Neural progenitor cell (in vitro differentiated cells): ENCODE measurements around the gene ATP1A1. TPM values are rescaled to one million over a fixed set of nuclear protein-coding genes. Genes with fewer than 3 reads are reported as not detected.

Experiments
- DNase-seq: peaks from one replicate; pipeline ENCODE4 v3.0.0-alpha.2; 2016; ENCODE audit warnings: low spot score
- H2AFZ ChIP-seq: fragments of 200-600 bp; sonication (generic); replicated peaks from 2 replicates; pipeline ENCODE4 v1.6.1; 2016; ENCODE audit warnings: antibody characterized with exemption
- H3F3A ChIP-seq: fragments of 200-600 bp; sonication (generic); 2 replicates; pipeline ENCODE4 v1.6.1; 2016; ENCODE audit warnings: antibody characterized with exemption, low read depth
- H3K27ac ChIP-seq: fragments of 200-600 bp; sonication (generic); 2 replicates; pipeline ENCODE4 v1.5.1; 2016; ENCODE audit warnings: mild to moderate bottlenecking
- H3K27me3 ChIP-seq: fragments of 200-600 bp; sonication (generic); 2 replicates; pipeline ENCODE4 v1.6.1; 2016; ENCODE audit warnings: mild to moderate bottlenecking, moderate library complexity
- H3K36me3 ChIP-seq: fragments of 200-600 bp; sonication (generic); 2 replicates; pipeline ENCODE4 v1.5.1; 2016
- H3K4me1 ChIP-seq: fragments of 200-600 bp; sonication (generic); 2 replicates; pipeline ENCODE4 v1.6.1; 2016; ENCODE audit warnings: mixed run types
- H3K4me2 ChIP-seq: fragments of 200-600 bp; sonication (generic); 2 replicates; pipeline ENCODE4 v1.6.1; 2016
- H3K4me3 ChIP-seq: fragments of 200-600 bp; sonication (generic); 2 replicates; pipeline ENCODE4 v1.5.1; 2016
- H3K79me2 ChIP-seq: fragments of 200-600 bp; sonication (generic); 2 replicates; pipeline ENCODE4 v1.6.1; 2016; ENCODE audit warnings: low read depth
- H3K9ac ChIP-seq: fragments of 200-600 bp; sonication (generic); 2 replicates; pipeline ENCODE4 v1.6.1; 2016
- H3K9me3 ChIP-seq: fragments of 200-600 bp; sonication (generic); 2 replicates; pipeline ENCODE4 v1.5.1; 2016; ENCODE audit warnings: low read depth
- H4K20me1 ChIP-seq: fragments of 200-600 bp; sonication (generic); 2 replicates; pipeline ENCODE4 v1.6.1; 2016; ENCODE audit warnings: low read depth
- H3K27ac Mint-ChIP-seq: 3 replicates; pipeline ENCODE4 v1.8.0; 2021; ENCODE audit warnings: mixed read lengths
- H3K27me3 Mint-ChIP-seq: 2 replicates; pipeline ENCODE4 v1.8.0; 2022; ENCODE audit warnings: low read depth, mild to moderate bottlenecking, inconsistent platforms, moderate library complexity, mixed read lengths; ENCODE audit not compliant: insufficient read depth
- H3K36me3 Mint-ChIP-seq: 3 replicates; pipeline ENCODE4 v1.8.0; 2021; ENCODE audit warnings: mixed read lengths
- H3K4me1 Mint-ChIP-seq: 3 replicates; pipeline ENCODE4 v1.8.0; 2021; ENCODE audit warnings: mixed read lengths
- H3K4me3 Mint-ChIP-seq: 3 replicates; pipeline ENCODE4 v1.8.0; 2021; ENCODE audit warnings: mild to moderate bottlenecking, moderate library complexity, mixed read lengths
- H3K9me3 Mint-ChIP-seq: 3 replicates; pipeline ENCODE4 v1.8.0; 2020; ENCODE audit warnings: mixed read lengths
- CTCF ChIP-seq: fragments of 200-600 bp; sonication (generic); IDR thresholded peaks from 2 replicates; pipeline ENCODE4 v1.5.1; 2017; ENCODE audit warnings: antibody characterized with exemption, mild to moderate bottlenecking
- EZH2 ChIP-seq: fragments of 200-600 bp; sonication (generic); IDR thresholded peaks from 2 replicates; pipeline ENCODE4 v1.6.1; 2017; ENCODE audit warnings: antibody characterized with exemption, mild to moderate bottlenecking, moderate library complexity
- EZH2phosphoT487 ChIP-seq: fragments of 200-600 bp; sonication (generic); IDR thresholded peaks from 2 replicates; pipeline ENCODE4 v1.6.1; 2017; ENCODE audit warnings: antibody characterized with exemption
- total RNA-seq: library from RNA; depleted of rRNA; stranded (reverse); fragments of >200 nt; gene quantifications from 2 replicates; pipeline ENCODE4 v1.2.3, GENCODE V29; 2015; ENCODE audit warnings: low replicate concordance

ATP1A1 gene
- total RNA-seq, 1 donor from 2014 or later, result 61.5 TPM

GRCh38 chr1:116413414-116413813, 40.4 kb downstream of the ATP1A1 start:
- no peaks in the 10 kb centered on the region for H3K27me3 Mint-ChIP-seq
- no peak overlapping the region for H3K27ac ChIP-seq
- no peaks in the 10 kb centered on the region for H3K36me3 ChIP-seq
- TF ChIP-seq CTCF (no peak), EZH2 (no peak), EZH2phosphoT487 (no peak)
- no peak for DNase-seq
- H3K27me3 ChIP-seq, result no peaks in the 10 kb centered on the region
- no peaks in the 10 kb centered on the region for H3K9me3 Mint-ChIP-seq
- H2AFZ ChIP-seq, result no peak overlapping the region
- no peak overlapping the region for H3K4me3 Mint-ChIP-seq
- H3K79me2 ChIP-seq, result peaks cover 8% of the 10 kb centered on the region
- H3K4me1 Mint-ChIP-seq, result peaks cover 33% of the 10 kb centered on the region
- H3K27ac Mint-ChIP-seq, result no peak overlapping the region
- no peak overlapping the region for H3K9ac ChIP-seq
- no peak overlapping the region for H3K4me2 ChIP-seq
- no peak overlapping the region for H3K4me3 ChIP-seq
- H4K20me1 ChIP-seq, result peaks cover 16% of the 10 kb centered on the region
- peaks cover 39% of the 10 kb centered on the region for H3K4me1 ChIP-seq
- peaks cover 28% of the 10 kb centered on the region for H3F3A ChIP-seq
- H3K9me3 ChIP-seq, result no peaks in the 10 kb centered on the region
- H3K36me3 Mint-ChIP-seq, result no peaks in the 10 kb centered on the region

GRCh38 chr1:116414364-116414763, 41.3 kb downstream of the ATP1A1 start:
- H3K9me3 Mint-ChIP-seq, result no peaks in the 10 kb centered on the region
- H3K27ac ChIP-seq, result no peak overlapping the region

GRCh38 chr1:116415200-116415698, 42.2 kb downstream of the ATP1A1 start:
- Histone ChIP-seq H3F3A (peaks cover 28% of the 10 kb centered on the region), H2AFZ (no peak overlapping the region), H3K4me2 (peak overlapping the region; percentile 64), H4K20me1 (peaks cover 16% of the 10 kb centered on the region), H3K27me3 (peaks cover 10% of the 10 kb centered on the region), H3K79me2 (peaks cover 8% of the 10 kb centered on the region), H3K36me3 (no peaks in the 10 kb centered on the region), H3K9me3 (no peaks in the 10 kb centered on the region), H3K4me1 (peaks cover 44% of the 10 kb centered on the region), H3K4me3 (peak overlapping the region; percentile 6), H3K27ac (peak overlapping the region; percentile 56), H3K9ac (no peak overlapping the region)
- Mint-ChIP-seq H3K4me3 (no peak overlapping the region), H3K27ac (no peak overlapping the region), H3K9me3 (no peaks in the 10 kb centered on the region), H3K36me3 (no peaks in the 10 kb centered on the region), H3K4me1 (peaks cover 37% of the 10 kb centered on the region), H3K27me3 (peaks cover 2% of the 10 kb centered on the region)
- TF ChIP-seq EZH2 (no peak), CTCF (no peak), EZH2phosphoT487 (no peak)
- DNase-seq, result no peak

More at GRCh38 chr1:116414364-116414763, 41.3 kb downstream of the ATP1A1 start:
- no peak overlapping the region for H2AFZ ChIP-seq
- Mint-ChIP-seq H3K4me3 (no peak overlapping the region), H3K27me3 (no peaks in the 10 kb centered on the region), H3K27ac (no peak overlapping the region), H3K4me1 (peaks cover 36% of the 10 kb centered on the region), H3K36me3 (no peaks in the 10 kb centered on the region)
- no peak for DNase-seq
- no peak for TF ChIP-seq EZH2
- no peak for TF ChIP-seq EZH2phosphoT487
- TF ChIP-seq CTCF, result no peak
- peaks cover 28% of the 10 kb centered on the region for H3F3A ChIP-seq
- no peak overlapping the region for H3K4me3 ChIP-seq
- H3K36me3 ChIP-seq, result no peaks in the 10 kb centered on the region
- peaks cover 5% of the 10 kb centered on the region for H3K27me3 ChIP-seq
- H3K4me1 ChIP-seq, result peaks cover 44% of the 10 kb centered on the region
- no peak overlapping the region for H3K9ac ChIP-seq
- H4K20me1 ChIP-seq, result peaks cover 16% of the 10 kb centered on the region
- H3K9me3 ChIP-seq, result no peaks in the 10 kb centered on the region
- peak overlapping the region; percentile 64 for H3K4me2 ChIP-seq
- peaks cover 8% of the 10 kb centered on the region for H3K79me2 ChIP-seq
